ENCODE data around the gene ARAP3. TPM values are rescaled to one million over a fixed set of nuclear protein-coding genes. Genes with fewer than 3 reads are reported as not detected.
"Not testable (repeated sequence)": the region's sequence is repeated elsewhere in the genome, so short reads cannot be mapped to it uniquely, and the experiment has no call there.

ARAP3 gene
- polyA plus RNA-seq, 1 donor from 2014 or later: 1.4 TPM

DNA sequence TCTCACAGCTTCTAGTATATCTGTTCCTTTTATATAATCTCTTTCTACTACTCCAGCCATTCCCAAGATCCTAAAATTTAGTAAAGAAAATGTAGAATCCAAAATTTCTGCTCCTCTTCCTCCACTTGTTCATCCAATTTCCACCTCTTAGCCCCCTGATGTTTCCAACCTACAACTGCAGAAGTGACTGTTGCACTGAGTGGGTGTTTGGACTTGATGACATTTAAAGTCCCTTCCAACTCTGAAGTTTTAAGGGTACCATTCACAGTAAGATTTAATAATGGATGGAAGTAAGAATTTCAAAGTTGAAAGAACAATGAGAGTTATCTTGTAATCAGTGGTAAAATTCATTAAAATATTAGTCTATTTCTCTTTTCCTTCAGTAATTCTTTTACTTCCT lies 68.7 kb downstream of the ARAP3 start:
- no peaks in the 10 kb centered on the region for H3K9me3 ChIP-seq (ENCODE audit: low read length)
- H3K4me2 ChIP-seq (ENCODE audit: low read length): no peak overlapping the region
- TF ChIP-seq RAD21 (conservative IDR thresholded peaks at IDR 0.05) (no peak), TAF1 (IDR thresholded peaks at IDR 0.05; ENCODE audit: low read depth) (no peak), POLR2AphosphoS5 (IDR thresholded peaks at IDR 0.05) (no peak)
- TF ChIP-seq, protein P1, sequence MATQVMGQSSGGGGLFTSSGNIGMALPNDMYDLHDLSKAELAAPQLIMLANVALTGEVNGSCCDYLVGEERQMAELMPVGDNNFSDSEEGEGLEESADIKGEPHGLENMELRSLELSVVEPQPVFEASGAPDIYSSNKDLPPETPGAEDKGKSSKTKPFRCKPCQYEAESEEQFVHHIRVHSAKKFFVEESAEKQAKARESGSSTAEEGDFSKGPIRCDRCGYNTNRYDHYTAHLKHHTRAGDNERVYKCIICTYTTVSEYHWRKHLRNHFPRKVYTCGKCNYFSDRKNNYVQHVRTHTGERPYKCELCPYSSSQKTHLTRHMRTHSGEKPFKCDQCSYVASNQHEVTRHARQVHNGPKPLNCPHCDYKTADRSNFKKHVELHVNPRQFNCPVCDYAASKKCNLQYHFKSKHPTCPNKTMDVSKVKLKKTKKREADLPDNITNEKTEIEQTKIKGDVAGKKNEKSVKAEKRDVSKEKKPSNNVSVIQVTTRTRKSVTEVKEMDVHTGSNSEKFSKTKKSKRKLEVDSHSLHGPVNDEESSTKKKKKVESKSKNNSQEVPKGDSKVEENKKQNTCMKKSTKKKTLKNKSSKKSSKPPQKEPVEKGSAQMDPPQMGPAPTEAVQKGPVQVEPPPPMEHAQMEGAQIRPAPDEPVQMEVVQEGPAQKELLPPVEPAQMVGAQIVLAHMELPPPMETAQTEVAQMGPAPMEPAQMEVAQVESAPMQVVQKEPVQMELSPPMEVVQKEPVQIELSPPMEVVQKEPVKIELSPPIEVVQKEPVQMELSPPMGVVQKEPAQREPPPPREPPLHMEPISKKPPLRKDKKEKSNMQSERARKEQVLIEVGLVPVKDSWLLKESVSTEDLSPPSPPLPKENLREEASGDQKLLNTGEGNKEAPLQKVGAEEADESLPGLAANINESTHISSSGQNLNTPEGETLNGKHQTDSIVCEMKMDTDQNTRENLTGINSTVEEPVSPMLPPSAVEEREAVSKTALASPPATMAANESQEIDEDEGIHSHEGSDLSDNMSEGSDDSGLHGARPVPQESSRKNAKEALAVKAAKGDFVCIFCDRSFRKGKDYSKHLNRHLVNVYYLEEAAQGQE (IDR thresholded peaks at IDR 0.05; ENCODE audit: borderline replicate concordance): no peak
- H3K27ac ChIP-seq (ENCODE audit: low read length): no peak overlapping the region
- no peak overlapping the region for H3K4me3 ChIP-seq (ENCODE audit: low read length)
- no peaks in the 10 kb centered on the region for H3F3A ChIP-seq (ENCODE audit: insufficient read depth, low read length, poor library complexity, severe bottlenecking)
- no peaks in the 10 kb centered on the region for H3K9me2 ChIP-seq (ENCODE audit: insufficient read depth, low read length)
- H3K36me3 ChIP-seq (ENCODE audit: insufficient read depth, low read length): no peaks in the 10 kb centered on the region
- H3K79me2 ChIP-seq (replicated peaks; ENCODE audit: insufficient read depth, low read length): peaks cover 34% of the 10 kb centered on the region
- no peaks in the 10 kb centered on the region for H4K20me1 ChIP-seq (ENCODE audit: insufficient read depth)
- H3K9ac ChIP-seq (ENCODE audit: low read length): no peak overlapping the region
- H2AFZ ChIP-seq (ENCODE audit: low read depth, low read length): no peak overlapping the region
- no peaks in the 10 kb centered on the region for H3K27me3 ChIP-seq (ENCODE audit: insufficient read depth, low read depth, low read length)

DNA sequence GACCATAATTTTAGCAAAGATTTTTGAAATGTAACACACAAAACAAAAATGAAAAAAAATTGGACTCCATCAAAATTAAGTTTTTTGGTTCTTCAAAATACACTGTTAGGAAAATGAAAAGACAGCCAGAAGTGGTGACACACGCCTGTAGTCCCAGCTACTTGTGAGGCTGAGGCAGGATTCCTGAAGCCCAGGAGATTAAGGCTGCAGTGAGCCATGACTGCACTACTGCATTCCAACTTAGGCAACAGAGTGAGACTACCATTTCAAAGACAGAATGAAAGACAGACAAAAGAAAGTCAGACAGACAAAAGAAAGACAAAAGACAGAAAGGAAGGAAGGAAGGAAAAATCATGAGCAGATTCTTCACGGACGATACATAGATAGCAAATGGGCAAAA lies 70.7 kb downstream of the ARAP3 start:
- TF ChIP-seq EP300 (conservative IDR thresholded peaks at IDR 0.05; ENCODE audit: poor library complexity, severe bottlenecking): no peak
- TF ChIP-seq MXI1 (conservative IDR thresholded peaks at IDR 0.05; ENCODE audit: poor library complexity, severe bottlenecking): no peak
- no peak for TF ChIP-seq TAF1 (IDR thresholded peaks at IDR 0.05; ENCODE audit: low read depth)
- TF ChIP-seq, protein P2, sequence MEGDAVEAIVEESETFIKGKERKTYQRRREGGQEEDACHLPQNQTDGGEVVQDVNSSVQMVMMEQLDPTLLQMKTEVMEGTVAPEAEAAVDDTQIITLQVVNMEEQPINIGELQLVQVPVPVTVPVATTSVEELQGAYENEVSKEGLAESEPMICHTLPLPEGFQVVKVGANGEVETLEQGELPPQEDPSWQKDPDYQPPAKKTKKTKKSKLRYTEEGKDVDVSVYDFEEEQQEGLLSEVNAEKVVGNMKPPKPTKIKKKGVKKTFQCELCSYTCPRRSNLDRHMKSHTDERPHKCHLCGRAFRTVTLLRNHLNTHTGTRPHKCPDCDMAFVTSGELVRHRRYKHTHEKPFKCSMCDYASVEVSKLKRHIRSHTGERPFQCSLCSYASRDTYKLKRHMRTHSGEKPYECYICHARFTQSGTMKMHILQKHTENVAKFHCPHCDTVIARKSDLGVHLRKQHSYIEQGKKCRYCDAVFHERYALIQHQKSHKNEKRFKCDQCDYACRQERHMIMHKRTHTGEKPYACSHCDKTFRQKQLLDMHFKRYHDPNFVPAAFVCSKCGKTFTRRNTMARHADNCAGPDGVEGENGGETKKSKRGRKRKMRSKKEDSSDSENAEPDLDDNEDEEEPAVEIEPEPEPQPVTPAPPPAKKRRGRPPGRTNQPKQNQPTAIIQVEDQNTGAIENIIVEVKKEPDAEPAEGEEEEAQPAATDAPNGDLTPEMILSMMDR (IDR thresholded peaks at IDR 0.05; ENCODE audit: poor library complexity, severe bottlenecking): no peak
- TF ChIP-seq SMC3 (conservative IDR thresholded peaks at IDR 0.05; ENCODE audit: poor library complexity): no peak
- TF ChIP-seq EZH2 (IDR thresholded peaks at IDR 0.05; ENCODE audit: borderline replicate concordance, insufficient read depth, low read length, poor library complexity, severe bottlenecking): no peak
- no peak for TF ChIP-seq POLR2AphosphoS5 (IDR thresholded peaks at IDR 0.05)
- TF ChIP-seq RAD21 (conservative IDR thresholded peaks at IDR 0.05): no peak
- TF ChIP-seq, protein P1 (IDR thresholded peaks at IDR 0.05; ENCODE audit: borderline replicate concordance): no peak
- H3F3A ChIP-seq (ENCODE audit: insufficient read depth, low read length, poor library complexity, severe bottlenecking): no peaks in the 10 kb centered on the region
- H3K4me3 ChIP-seq (ENCODE audit: low read length): no peak overlapping the region
- H3K36me3 ChIP-seq (ENCODE audit: insufficient read depth, low read length): no peaks in the 10 kb centered on the region
- no peak overlapping the region for H2AFZ ChIP-seq (ENCODE audit: low read depth, low read length)
- H3K9me3 ChIP-seq (ENCODE audit: low read length): no peaks in the 10 kb centered on the region
- no peak overlapping the region for H3K27ac ChIP-seq (ENCODE audit: low read length)
- H3K9me2 ChIP-seq (ENCODE audit: insufficient read depth, low read length): no peaks in the 10 kb centered on the region
- H3K4me2 ChIP-seq (ENCODE audit: low read length): no peak overlapping the region
- no peaks in the 10 kb centered on the region for H3K27me3 ChIP-seq (ENCODE audit: insufficient read depth, low read depth, low read length)
- H3K79me2 ChIP-seq (replicated peaks; ENCODE audit: insufficient read depth, low read length): peaks cover 29% of the 10 kb centered on the region
- H4K20me1 ChIP-seq (ENCODE audit: insufficient read depth): no peaks in the 10 kb centered on the region
- H3K9ac ChIP-seq (ENCODE audit: low read length): no peak overlapping the region

DNA sequence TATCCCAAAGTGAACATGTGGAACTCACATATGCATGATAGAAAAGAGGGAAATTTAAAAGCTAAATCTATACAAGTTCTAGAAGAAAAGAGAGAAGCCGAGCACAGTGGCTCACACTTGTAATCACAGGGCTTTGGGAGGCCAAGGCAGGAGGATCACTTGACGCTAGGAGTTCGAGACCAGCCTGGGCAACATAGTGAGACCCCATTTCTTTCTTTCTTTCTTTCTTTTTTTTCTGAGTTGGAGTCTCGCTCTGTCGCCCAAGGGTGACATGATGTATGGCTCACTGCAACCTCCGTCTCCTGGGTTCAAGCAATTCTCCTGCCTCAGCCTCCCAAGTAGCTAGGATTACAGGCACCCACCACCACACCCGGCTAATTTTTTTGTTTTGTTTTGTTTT lies 72.1 kb downstream of the ARAP3 start:
- H3K4me3 ChIP-seq (ENCODE audit: low read length); H2AFZ ChIP-seq (ENCODE audit: low read depth, low read length); H3K4me2 ChIP-seq (ENCODE audit: low read length); H3K27ac ChIP-seq (ENCODE audit: low read length); H3K9me3 ChIP-seq (ENCODE audit: low read length); H4K20me1 ChIP-seq (ENCODE audit: insufficient read depth); H3K36me3 ChIP-seq (ENCODE audit: insufficient read depth, low read length); H3F3A ChIP-seq (ENCODE audit: insufficient read depth, low read length, poor library complexity, severe bottlenecking); H3K9ac ChIP-seq (ENCODE audit: low read length); H3K9me2 ChIP-seq (ENCODE audit: insufficient read depth, low read length); H3K27me3 ChIP-seq (ENCODE audit: insufficient read depth, low read depth, low read length): not testable (repeated sequence)
- peaks cover 25% of the 10 kb centered on the region for H3K79me2 ChIP-seq (replicated peaks; ENCODE audit: insufficient read depth, low read length)
